Liver (tissue), 3 donors: ENCODE measurements around the gene HCN3.

ENCODE experiments used
- ATF3 ChIP-seq: IDR thresholded peaks from 2 replicates; pipeline ENCODE4 v1.6.1; 2016; ENCODE audit warnings: antibody characterized with exemption
- CTCF ChIP-seq: fragments of 150-350 bp; IDR thresholded peaks from 2 replicates; pipeline ENCODE4 v1.5.1; 2017; ENCODE audit warnings: improper control_type of control experiment, low read depth, low read length; ENCODE audit not compliant: missing input control
- EGR1 ChIP-seq, 2 donors: IDR thresholded peaks; 2 replicates each; pipeline ENCODE4 v1.6.1; 2016 to 2018; ENCODE audit warnings: antibody characterized with exemption in 2 of 2, low read depth in 2 of 2
- GABPA ChIP-seq, 2 donors: IDR thresholded peaks in 1 of 2; conservative IDR thresholded peaks in 1 of 2; 2 replicates each; pipeline ENCODE4 v1.6.1; 2016; ENCODE audit warnings: antibody characterized with exemption in 2 of 2, mild to moderate bottlenecking in 1 of 2, moderate library complexity in 1 of 2
- HNF4A ChIP-seq, 2 donors: conservative IDR thresholded peaks; 2 replicates each; pipeline ENCODE4 v1.6.1; 2016; ENCODE audit warnings: antibody characterized with exemption in 2 of 2, mild to moderate bottlenecking in 2 of 2
- JUND ChIP-seq, 2 donors: IDR thresholded peaks; 2 replicates each; pipeline ENCODE4 v1.6.1; 2016; ENCODE audit warnings: antibody characterized with exemption in 2 of 2
- MAX ChIP-seq: IDR thresholded peaks from 2 replicates; pipeline ENCODE4 v1.6.1; 2016; ENCODE audit warnings: antibody characterized with exemption
- RAD21 ChIP-seq, 2 donors: IDR thresholded peaks; 2 replicates each; pipeline ENCODE4 v1.6.1; 2016; ENCODE audit warnings: antibody characterized with exemption in 2 of 2, mild to moderate bottlenecking in 2 of 2
- REST ChIP-seq: IDR thresholded peaks from 2 replicates; pipeline ENCODE4 v1.6.1; 2016; ENCODE audit warnings: antibody characterized with exemption, mild to moderate bottlenecking
- RXRA ChIP-seq, 2 donors: IDR thresholded peaks; 2 replicates each; pipeline ENCODE4 v1.6.1; 2017 to 2018; ENCODE audit warnings: antibody characterized with exemption in 2 of 2, mild to moderate bottlenecking in 1 of 2
- SP1 ChIP-seq: IDR thresholded peaks from 2 replicates; pipeline ENCODE4 v1.6.1; 2018; ENCODE audit warnings: antibody characterized with exemption, mild to moderate bottlenecking
- TAF1 ChIP-seq: conservative IDR thresholded peaks from 2 replicates; pipeline ENCODE4 v1.6.1; 2016; ENCODE audit warnings: antibody characterized with exemption, mild to moderate bottlenecking
- YY1 ChIP-seq: IDR thresholded peaks from 2 replicates; pipeline ENCODE4 v1.6.1; 2016; ENCODE audit warnings: antibody characterized with exemption, mild to moderate bottlenecking
- donor health status: healthy.
- donor health status: healthy.

- TF ChIP-seq RXRA (IDR thresholded peaks at IDR 0.05) (peak; percentile 72 to 76), CTCF (peak; percentile 64), EGR1 (IDR thresholded peaks at IDR 0.05; ENCODE audit: low read depth in 2 of 2) (peak in 1 of 2 donors; percentile 55), REST (peak; percentile 91), SP1 (peak; percentile 92), YY1 (peak; percentile 93), HNF4A (conservative IDR thresholded peaks at IDR 0.05) (peak; percentile 53 to 75), MAX (peak; percentile 72), RAD21 (IDR thresholded peaks at IDR 0.05) (peak; percentile 45 to 52), TAF1 (peak; percentile 82), GABPA (IDR thresholded peaks at IDR 0.05 in 1 of 2, conservative IDR thresholded peaks at IDR 0.05 in 1 of 2) (peak in 1 of 2 donors; percentile 62), JUND (IDR thresholded peaks at IDR 0.05) (peak; percentile 56 to 81), ATF3 (peak; percentile 74)
These were observed 32.7 kb upstream of the HCN3 start for GRCh38 chr1:155244368-155245162.
